Upper lobe of left lung (tissue), 4 donors: Measurements from ENCODE around the gene GOSR2.

Source experiments
- CTCF ChIP-seq, 6 experiments: fragments of 450-650 bp in 4 of 6; fragments of 200-600 bp in 2 of 6; sonication (generic) in 2 of 6; IDR thresholded peaks; one replicate each; pipeline ENCODE4 v1.5.1; 2016 to 2019; ENCODE audit warnings: antibody characterized with exemption in 6 of 6
- EP300 ChIP-seq, 4 donors: sonication (generic); formaldehyde crosslinking; IDR thresholded peaks; one replicate each; pipeline ENCODE4 v1.5.1; 2017; ENCODE audit warnings: antibody characterized with exemption in 4 of 4, control low read depth in 2 of 4
- POLR2A ChIP-seq, 4 donors: fragments of 450-650 bp; IDR thresholded peaks; one replicate each; pipeline ENCODE4 v1.5.1; 2016 to 2017; ENCODE audit warnings: antibody characterized with exemption in 4 of 4, mild to moderate bottlenecking in 2 of 4
- POLR2AphosphoS5 ChIP-seq, 2 donors: sonication (generic); formaldehyde crosslinking; IDR thresholded peaks; one replicate each; pipeline ENCODE4 v1.5.1; 2017; ENCODE audit warnings: antibody characterized with exemption in 2 of 2

GRCh38 chr17:46989637-46990431, 66.9 kb downstream of the GOSR2 start:
- TF ChIP-seq CTCF (IDR thresholded peaks at IDR 0.05), result no peak
- no peak for TF ChIP-seq EP300 (IDR thresholded peaks at IDR 0.05)
- TF ChIP-seq POLR2A (IDR thresholded peaks at IDR 0.05), result no peak
- no peak for TF ChIP-seq POLR2AphosphoS5 (IDR thresholded peaks at IDR 0.05)
